ENCODE results near the gene COL4A5.

COL4A5 gene

GRCh38 chrX:108640817-108641216 is 201.2 kb downstream of the COL4A5 start:
- no peak for DNase-seq (ENCODE audit: low read depth, low spot score)

GRCh38 chrX:108641589-108642272 is 202.1 kb downstream of the COL4A5 start:
- DNase-seq (ENCODE audit: low read depth, low spot score), result no peak

GRCh38 chrX:108642273-108642628 is 202.6 kb downstream of the COL4A5 start:
- no peak for DNase-seq (ENCODE audit: low read depth, low spot score)

- DNase-seq (ENCODE audit: low read depth, low spot score), result no peak
Measured at GRCh38 chrX:108664701-108665100, 225.1 kb downstream of the COL4A5 start.

- DNase-seq (ENCODE audit: low read depth, low spot score), result no peak
Measured at GRCh38 chrX:108666101-108666500, 226.5 kb downstream of the COL4A5 start.

- DNase-seq (ENCODE audit: low read depth, low spot score), result no peak
Measured at GRCh38 chrX:108671526-108671925, 231.9 kb downstream of the COL4A5 start.

GRCh38 chrX:108696690-108697089 is 257.1 kb downstream of the COL4A5 start:
- DNase-seq (ENCODE audit: low read depth, low spot score), result no peak

- DNase-seq (ENCODE audit: low read depth, low spot score), result no peak
Measured at GRCh38 chrX:108699368-108699767, 259.7 kb downstream of the COL4A5 start.

- DNase-seq (ENCODE audit: low read depth, low spot score), result no peak
Measured at GRCh38 chrX:108701633-108702032, 262.0 kb downstream of the COL4A5 start.

GRCh38 chrX:108702530-108702929 is 262.9 kb downstream of the COL4A5 start:
- DNase-seq (ENCODE audit: low read depth, low spot score), result no peak

- no peak for DNase-seq (ENCODE audit: low read depth, low spot score)
Measured at GRCh38 chrX:108704839-108705238, 265.2 kb downstream of the COL4A5 start.

- no peak for DNase-seq (ENCODE audit: low read depth, low spot score)
Measured at GRCh38 chrX:108712886-108713285, 273.2 kb downstream of the COL4A5 start.

GRCh38 chrX:108722561-108722960 is 282.9 kb downstream of the COL4A5 start:
- DNase-seq (ENCODE audit: low read depth, low spot score), result no peak

GRCh38 chrX:108726748-108727147 is 287.1 kb downstream of the COL4A5 start:
- DNase-seq (ENCODE audit: low read depth, low spot score), result no peak

- no peak for DNase-seq (ENCODE audit: low read depth, low spot score)
Measured at GRCh38 chrX:108731153-108731552, 291.5 kb downstream of the COL4A5 start.

- DNase-seq (ENCODE audit: low read depth, low spot score), result no peak
Measured at GRCh38 chrX:108732630-108733321, 293.1 kb downstream of the COL4A5 start.

- DNase-seq (ENCODE audit: low read depth, low spot score), result no peak
Measured at GRCh38 chrX:108734426-108734825, 294.8 kb downstream of the COL4A5 start.

- no peak for DNase-seq (ENCODE audit: low read depth, low spot score)
Measured at GRCh38 chrX:108735091-108735678, 295.5 kb downstream of the COL4A5 start.

GRCh38 chrX:108735679-108736508 is 296.3 kb downstream of the COL4A5 start:
- no peak for DNase-seq (ENCODE audit: low read depth, low spot score)

- DNase-seq (ENCODE audit: low read depth, low spot score), result peak; percentile 75
Measured at GRCh38 chrX:108736509-108737479, 297.2 kb downstream of the COL4A5 start, which contains the start of gene IRS4. IRS4 (minus strand) TSS chrX:108736563.

GRCh38 chrX:108737754-108738153 is 298.1 kb downstream of the COL4A5 start:
- DNase-seq (ENCODE audit: low read depth, low spot score), result no peak
